Stimulated activated CD4-positive, alpha-beta T cell treated with anti-CD3 and anti-CD28 coated beads, Interleukin-2, amount 100 ng/mL, for 24 hours (primary cell): ENCODE results near the gene TMEM164.

Experiments
- DNase-seq, 2 donors: peaks; one replicate each; pipeline ENCODE4 v3.0.0-alpha.2; 2020

Gene TMEM164

GRCh38 chrX:110042496-110042895 is 39.6 kb downstream of the TMEM164 start:
- no peak for DNase-seq

GRCh38 chrX:110043506-110043905 is 40.6 kb downstream of the TMEM164 start:
- no peak for DNase-seq

GRCh38 chrX:110044346-110045249 is 41.7 kb downstream of the TMEM164 start:
- no peak for DNase-seq

- no peak for DNase-seq
These were observed 42.5 kb downstream of the TMEM164 start for GRCh38 chrX:110045421-110045820.

GRCh38 chrX:110046001-110046400 is 43.1 kb downstream of the TMEM164 start:
- no peak for DNase-seq

GRCh38 chrX:110046971-110047370 is 44.1 kb downstream of the TMEM164 start:
- no peak for DNase-seq

GRCh38 chrX:110049096-110049495 is 46.2 kb downstream of the TMEM164 start:
- DNase-seq: no peak

GRCh38 chrX:110050386-110050785 is 47.5 kb downstream of the TMEM164 start:
- no peak for DNase-seq

GRCh38 chrX:110050901-110051300 is 48.0 kb downstream of the TMEM164 start:
- DNase-seq: no peak

GRCh38 chrX:110051559-110051958 is 48.6 kb downstream of the TMEM164 start:
- no peak for DNase-seq

GRCh38 chrX:110052303-110052702 is 49.4 kb downstream of the TMEM164 start:
- no peak for DNase-seq

- no peak for DNase-seq
These were observed 50.5 kb downstream of the TMEM164 start for GRCh38 chrX:110053453-110053852.

GRCh38 chrX:110055616-110056015 is 52.7 kb downstream of the TMEM164 start:
- DNase-seq: no peak

GRCh38 chrX:110056419-110056818 is 53.5 kb downstream of the TMEM164 start:
- DNase-seq: no peak

- no peak for DNase-seq
These were observed 56.5 kb downstream of the TMEM164 start for GRCh38 chrX:110059410-110059809.

- no peak for DNase-seq
These were observed 57.4 kb downstream of the TMEM164 start for GRCh38 chrX:110060317-110060716.

- no peak for DNase-seq
These were observed 58.1 kb downstream of the TMEM164 start for GRCh38 chrX:110060846-110061537.

GRCh38 chrX:110062919-110063318 is 60.0 kb downstream of the TMEM164 start:
- no peak for DNase-seq

GRCh38 chrX:110066488-110067225 is 63.7 kb downstream of the TMEM164 start:
- no peak for DNase-seq

GRCh38 chrX:110070970-110071369 is 68.1 kb downstream of the TMEM164 start:
- no peak for DNase-seq

GRCh38 chrX:110081320-110081719 is 78.4 kb downstream of the TMEM164 start:
- DNase-seq: no peak

GRCh38 chrX:110081740-110082139 is 78.8 kb downstream of the TMEM164 start:
- DNase-seq: no peak

- no peak for DNase-seq
These were observed 79.2 kb downstream of the TMEM164 start for GRCh38 chrX:110082161-110082560.
